ENCODE measurements around the gene GLS2.
A peak's percentile ranks its signal among the peaks of the same experiment; 100 is the strongest.
"Not testable (repeated sequence)": the region's sequence is repeated elsewhere in the genome, so short reads cannot be mapped to it uniquely, and the experiment has no call there.

The GLS2 gene

DNA sequence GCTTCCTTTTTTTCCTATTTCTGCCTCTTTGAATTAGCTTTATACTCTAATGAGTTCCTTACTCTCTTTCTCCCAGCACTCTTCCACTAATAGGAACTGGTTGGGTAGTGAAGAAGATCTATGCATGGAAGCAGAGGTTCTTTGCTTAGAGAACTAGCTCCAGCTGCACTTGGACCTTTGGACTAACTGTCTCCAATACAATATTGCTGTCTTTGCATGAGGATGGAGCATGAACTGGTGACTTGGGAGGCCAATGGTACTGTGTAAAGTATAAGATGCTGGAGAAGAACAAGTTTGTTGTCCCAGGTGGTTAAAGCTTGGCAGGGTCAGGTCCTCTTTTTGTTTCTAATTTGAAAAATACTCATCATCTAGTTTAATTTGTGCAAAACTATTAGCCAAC is 2.4 kb upstream of the GLS2 start:
- FAIRE-seq = no peak

DNA sequence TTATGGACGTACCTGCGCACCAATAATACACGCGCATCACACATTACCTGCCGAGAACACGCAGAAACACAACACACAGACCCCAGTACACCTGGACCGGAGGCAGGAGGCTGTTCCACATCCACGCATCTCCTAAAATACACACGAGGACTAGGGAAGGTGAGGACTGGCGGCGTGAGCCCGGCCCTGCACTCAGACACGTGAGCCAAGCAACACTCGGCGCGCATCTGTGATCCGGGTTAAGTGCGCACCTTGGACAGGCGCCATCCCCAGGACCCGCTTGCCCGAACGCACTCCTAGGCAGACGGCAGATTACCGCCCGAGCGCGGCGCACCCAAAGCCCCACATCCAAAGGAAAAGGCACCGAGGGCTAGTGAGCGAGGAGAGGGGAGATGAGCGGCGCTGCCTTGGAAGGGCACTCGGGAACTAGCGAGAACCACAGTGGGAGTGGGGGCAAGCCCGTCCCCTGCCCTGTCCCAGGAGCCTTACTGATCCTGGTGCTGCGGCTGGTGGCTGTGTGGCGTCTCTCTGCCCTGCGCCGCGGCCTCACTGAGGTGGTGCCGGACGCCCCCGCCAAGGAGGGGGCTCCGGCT is 417 bp downstream of the GLS2 start:
- FAIRE-seq = no peak

GRCh38 chr12:56486694-56487093 is 1.3 kb downstream of the GLS2 start:
- no peak for FAIRE-seq

DNA sequence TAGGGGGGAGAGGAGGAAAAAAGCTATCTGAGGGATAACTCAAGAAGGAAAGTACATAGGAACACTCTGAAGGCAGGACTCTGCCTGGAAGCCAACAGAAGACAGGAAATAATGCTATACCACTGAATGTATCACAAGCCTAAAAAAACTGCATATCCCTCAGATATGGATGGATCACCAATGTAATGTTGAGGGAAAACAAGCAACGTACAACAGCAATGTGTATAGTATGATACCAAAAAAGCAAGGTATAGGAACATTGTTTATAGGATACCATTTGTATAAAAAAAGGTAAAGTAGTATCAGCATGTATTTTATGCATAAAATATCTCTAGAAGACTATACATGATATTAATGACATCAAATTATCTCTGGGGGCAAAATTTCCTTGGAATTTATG is 3.4 kb downstream of the GLS2 start:
- FAIRE-seq = no peak

DNA sequence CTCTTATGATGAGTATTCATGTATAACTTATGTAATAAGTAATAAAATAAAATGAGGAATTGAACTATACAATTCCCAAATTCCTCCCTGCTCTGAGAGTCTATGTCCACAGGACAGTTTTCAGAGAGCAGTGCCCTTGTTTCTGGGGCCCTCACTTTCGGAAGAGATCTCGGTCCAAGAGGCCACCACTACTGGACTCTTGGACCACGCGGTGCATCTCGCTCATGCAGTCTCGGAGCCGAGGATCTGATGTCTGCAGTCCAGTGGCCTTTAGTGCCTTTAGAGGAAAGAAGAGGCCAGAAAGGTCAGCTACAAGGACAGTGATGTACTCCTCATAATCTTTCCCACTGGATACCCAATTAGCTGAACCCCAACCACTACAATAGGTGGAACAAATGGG is 8.3 kb downstream of the GLS2 start:
- no peak for FAIRE-seq

- FAIRE-seq = no peak
Observed at GRCh38 chr12:56477521-56478225, 10.3 kb downstream of the GLS2 start.

GRCh38 chr12:56476972-56477432 is 11.0 kb downstream of the GLS2 start:
- no peak for FAIRE-seq

- no peak for FAIRE-seq
Observed at GRCh38 chr12:56476143-56476542, 11.8 kb downstream of the GLS2 start.

DNA sequence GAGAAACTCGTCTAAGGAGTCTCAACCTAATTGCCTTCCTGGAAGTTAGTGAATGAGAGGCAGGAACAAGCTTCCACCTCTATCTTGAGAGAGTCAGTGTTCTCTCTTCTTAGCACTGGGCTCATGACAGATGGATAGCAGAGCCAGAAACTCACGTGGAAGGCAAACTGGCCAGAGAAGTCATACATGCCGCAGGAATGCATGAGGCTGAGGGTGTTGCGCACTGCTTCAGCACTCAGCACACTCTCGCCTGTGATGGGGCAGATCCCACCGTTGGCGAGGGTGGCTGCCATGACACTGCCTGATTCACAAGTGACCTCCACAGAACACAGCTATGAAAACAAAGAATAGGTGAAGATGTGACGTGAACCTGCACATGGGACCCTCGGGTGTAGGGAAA is 13.6 kb downstream of the GLS2 start:
- FAIRE-seq = no peak

GRCh38 chr12:56469007-56469930 is 18.7 kb downstream of the GLS2 start:
- no peak for FAIRE-seq

- no peak for FAIRE-seq
Observed at GRCh38 chr12:56468216-56469006, 19.6 kb downstream of the GLS2 start, which contains the start of gene SPRYD4. Gene SPRYD4, plus strand, starts transcription at chr12:56468578. Its CDS starts 14 bp downstream, at chr12:56468592.

- no peak for FAIRE-seq
Observed at GRCh38 chr12:56462565-56462964, 25.4 kb downstream of the GLS2 start.

DNA sequence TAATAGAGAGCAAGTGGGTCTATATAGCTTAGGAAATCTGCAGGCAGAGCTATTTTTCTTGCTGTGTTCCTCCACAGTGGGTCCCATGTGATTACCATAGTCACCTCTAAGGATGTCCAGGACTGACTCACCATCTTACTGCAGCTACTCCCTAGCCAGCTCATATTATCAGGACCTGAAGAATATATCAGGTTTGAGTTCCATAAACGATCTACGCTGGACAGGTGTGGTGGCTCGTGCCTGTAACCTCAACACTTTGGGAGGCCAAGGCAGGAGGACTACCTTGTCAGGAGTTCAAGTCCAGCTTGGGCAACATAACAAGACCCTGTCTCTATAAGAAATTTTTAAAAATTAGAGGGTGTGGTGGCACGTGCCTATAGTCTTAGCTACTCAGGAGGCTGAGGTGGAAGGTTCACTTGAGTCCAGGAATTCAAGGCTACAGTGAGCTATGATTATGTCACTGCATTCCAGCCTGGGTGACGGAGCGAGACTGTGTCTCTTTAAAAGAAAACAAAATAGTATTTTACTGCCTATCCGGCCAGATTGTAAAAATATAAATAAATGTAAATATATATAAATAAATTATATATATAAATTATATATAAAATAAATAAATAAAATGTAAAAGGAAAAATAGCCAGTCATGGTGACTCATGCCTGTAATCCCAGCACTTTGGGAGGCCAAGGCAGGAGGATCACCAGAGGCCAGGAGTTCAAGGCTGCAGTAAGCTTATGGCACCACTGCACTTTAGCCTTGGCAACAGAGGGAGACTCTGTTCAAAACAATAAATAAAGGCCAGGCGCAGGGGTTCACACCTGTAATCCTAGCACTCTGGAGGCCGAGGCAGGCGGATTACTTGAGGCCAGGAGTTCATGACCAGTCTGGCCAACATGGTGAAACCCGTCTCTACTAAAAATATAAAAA is 26.5 kb downstream of the GLS2 start:
- no peak for FAIRE-seq

DNA sequence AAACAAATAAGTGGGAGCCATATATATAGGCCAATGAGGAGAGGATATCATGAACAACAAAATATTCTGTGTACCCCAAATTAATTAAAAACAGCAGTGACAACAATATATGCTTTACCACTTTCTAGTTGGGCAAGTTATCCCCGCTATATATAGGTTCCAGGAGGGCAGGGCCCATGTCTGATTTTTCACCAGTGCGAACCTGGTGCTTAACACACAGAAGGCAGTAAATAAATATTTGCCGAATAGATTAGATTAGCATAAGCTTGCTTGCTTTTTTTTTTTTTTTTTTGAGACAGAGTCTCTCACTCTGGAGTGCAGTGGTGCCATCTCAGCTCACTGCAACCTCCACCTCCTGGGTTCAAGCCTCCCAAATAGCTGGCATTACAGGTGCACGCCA is 30.1 kb downstream of the GLS2 start:
- FAIRE-seq = no peak

GRCh38 chr12:56454557-56454956 is 33.4 kb downstream of the GLS2 start, which contains the start of gene MIP:
Gene MIP, minus strand, starts transcription at chr12:56454657. Its CDS starts 44 bp downstream, at chr12:56454613.
- no peak for FAIRE-seq

DNA sequence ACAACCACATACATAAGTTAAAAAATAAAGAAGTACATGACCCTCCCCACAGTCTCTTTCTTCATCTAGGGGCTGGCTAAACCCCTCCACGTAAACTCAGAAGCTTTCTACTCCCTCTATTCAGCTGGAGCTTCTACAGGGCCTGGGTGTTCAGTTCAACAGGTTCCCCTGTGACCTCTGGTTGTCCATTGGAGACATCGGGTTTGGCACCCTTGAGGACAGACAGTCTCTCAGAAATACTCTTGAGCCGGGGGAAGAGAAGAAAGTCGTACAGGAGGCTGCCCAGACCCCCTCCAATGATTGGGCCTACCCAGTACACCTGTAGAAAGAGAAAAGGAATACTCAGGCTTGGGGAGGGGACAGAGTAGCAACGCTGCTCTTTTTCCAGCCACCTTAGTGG is 36.8 kb downstream of the GLS2 start:
- no peak for FAIRE-seq

DNA sequence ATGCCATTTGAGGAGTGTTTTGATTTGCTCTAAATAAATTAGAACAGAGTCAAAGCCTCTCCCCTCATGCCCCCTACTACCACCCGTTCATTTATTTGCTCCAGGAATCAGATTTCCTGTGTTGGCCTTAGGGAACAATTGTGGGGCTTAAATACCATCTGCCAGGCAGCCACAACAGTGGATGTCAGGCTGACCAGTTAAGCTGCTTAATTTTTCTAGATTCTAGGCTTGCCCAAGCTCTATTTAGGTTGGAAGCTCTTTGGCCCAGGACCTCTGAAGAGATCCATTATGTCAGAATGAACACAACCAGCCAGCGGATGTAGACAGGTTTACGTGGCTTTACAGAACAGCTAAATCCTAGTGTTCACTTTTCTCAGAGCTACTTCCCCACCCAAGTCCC is 37.7 kb downstream of the GLS2 start:
- FAIRE-seq = no peak

- FAIRE-seq = no peak
Observed at GRCh38 chr12:56449622-56449984, 38.4 kb downstream of the GLS2 start.

- peak; percentile 79 for FAIRE-seq
Observed at GRCh38 chr12:56448860-56449621, 38.9 kb downstream of the GLS2 start, which contains the start of gene TIMELESS. Gene TIMELESS, minus strand, starts transcription at chr12:56449426. Its CDS starts 15,256 bp downstream, at chr12:56434170.

DNA sequence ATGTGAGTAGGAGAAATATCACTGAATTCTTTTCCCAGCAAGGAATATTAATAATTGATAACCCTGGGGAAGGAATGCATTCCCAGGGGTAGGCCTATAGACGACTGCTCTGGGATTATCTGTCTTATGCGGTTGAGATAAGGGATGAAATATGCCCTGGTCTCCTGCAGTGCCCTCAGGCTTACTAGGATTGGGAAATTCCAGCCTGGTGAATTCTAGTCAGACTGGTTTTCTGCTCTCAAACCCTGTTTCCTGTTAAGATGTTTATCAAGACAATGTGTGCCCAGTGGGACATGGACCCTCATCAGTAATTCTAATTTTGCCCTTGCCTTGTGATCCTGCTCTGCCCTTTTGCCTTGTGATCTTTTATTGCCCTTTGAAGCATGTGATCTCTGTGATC is 44.8 kb downstream of the GLS2 start:
- not testable (repeated sequence) for FAIRE-seq

Data from islet of Langerhans (tissue), 1 donor.